Heart left ventricle (tissue), 16 donors: Measurements from ENCODE around the gene ATF7. TPM values are rescaled to one million over a fixed set of nuclear protein-coding genes. Genes with fewer than 3 reads are reported as not detected.

Source experiments
- ATAC-seq, 4 donors: fragments of 200-7000 bp; cut with Tn5 transposase; one replicate each; pipeline ENCODE4 v1.9.1; 2020 to 2022; ENCODE audit warnings: moderate library complexity in 4 of 4, mild to moderate bottlenecking in 3 of 4, moderate number of reproducible peaks in 1 of 4
- DNase-seq, 5 donors: peaks; one replicate each; pipeline ENCODE4 v3.0.0-alpha.2; 2020
- H3K27ac ChIP-seq, 12 donors: fragments of 200-600 bp; sonication (generic) in 4 of 12; one replicate each; pipeline versions ENCODE4 v1.5.0 to v1.8.0; 2016 to 2022; ENCODE audit warnings: mild to moderate bottlenecking in 2 of 12
- H3K27me3 ChIP-seq, 9 donors: fragments of 200-600 bp; sonication (generic) in 2 of 9; one replicate each; pipeline versions ENCODE4 v1.5.1 to v1.8.0; 2016 to 2022; ENCODE audit warnings: mild to moderate bottlenecking in 3 of 9
- H3K36me3 ChIP-seq, 9 donors: fragments of 200-600 bp; sonication (generic) in 2 of 9; one replicate each; pipeline versions ENCODE4 v1.5.0 to v1.8.0; 2018 to 2022; ENCODE audit warnings: mild to moderate bottlenecking in 2 of 9
- H3K4me1 ChIP-seq, 12 donors: fragments of 200-600 bp; sonication (generic) in 4 of 12; one replicate each; pipeline versions ENCODE4 v1.5.0 to v1.8.0; 2016 to 2022; ENCODE audit warnings: mild to moderate bottlenecking in 3 of 12
- H3K4me3 ChIP-seq, 12 donors: fragments of 200-600 bp; sonication (generic) in 4 of 12; one replicate each; pipeline versions ENCODE4 v1.5.0 to v1.8.0; 2017 to 2022; ENCODE audit warnings: mild to moderate bottlenecking in 9 of 12, moderate library complexity in 4 of 12
- H3K9me3 ChIP-seq, 12 donors: fragments of 200-600 bp; sonication (generic) in 4 of 12; one replicate each; pipeline versions ENCODE4 v1.5.0 to v1.8.0; 2016 to 2022; ENCODE audit warnings: mild to moderate bottlenecking in 1 of 12
- POLR2A ChIP-seq, 2 donors: fragments of 450-650 bp; IDR thresholded peaks; one replicate each; pipeline ENCODE4 v1.6.1; 2017; ENCODE audit warnings: antibody characterized with exemption in 2 of 2, mild to moderate bottlenecking in 2 of 2, moderate library complexity in 2 of 2
- WGBS, 4 donors: extraction: QIAGEN DNeasy Blood & Tissue Kit in 2 of 4; methylation state at CpG; one replicate each; pipeline versions ENCODE4 v1.1.5 to v1.1.7; 2013 to 2018; 5-methylcytosine and 5-hydroxymethylcytosine counted together
- intact Hi-C, 10 donors: fragments of 100-400 bp; cut with DNase I; formaldehyde crosslinking; loops; one replicate each; pipeline versions ENCODE4 v1.11.1 to v1.14.2; 2022
- polyA plus RNA-seq, 2 donors: library from polyadenylated mRNA; stranded (reverse); fragments of 200-250 nt; gene quantifications; one replicate each; pipeline ENCODE4 v1.2.3, GENCODE V29; 2013
- total RNA-seq, 9 donors: library from RNA; depleted of rRNA in 2 of 9; stranded (reverse); fragments of >200 nt in 2 of 9; fragmentation: NEBNext Ultra II Directional in 3 of 9; extraction: Animal tissue kit (Norgen Biotek cat#: 25700) in 3 of 9; gene quantifications; one replicate each; pipeline versions ENCODE4 v1.1.0 to v1.2.4, GENCODE V29; 2016 to 2023
- TF ChIP-seq, protein P1 (sequence below), 12 donors: fragments of 200-600 bp; sonication (generic) in 4 of 12; IDR thresholded peaks; one replicate each; pipeline versions ENCODE4 v1.5.0 to v1.8.0; 2018 to 2022; ENCODE audit warnings: antibody characterized with exemption in 12 of 12, mild to moderate bottlenecking in 5 of 12
- donor health status: ischemic (EF 13 %, LVEDD 7.1; RV severe dilation, severe dysfunction).
- donor health status: healthy with polysubstance abuse.
- donor health status: DM: no; HTN: yes; CAD: no.
- donor health status: DM: no; HTN: no; CAD: no.
- donor health status: ischemic (EF 25% LVEDD 6.9; RV normal size, moderate dysfunction).
- donor health status: ischemic (EF 25% LVEDD 5.7; RV mildly dilated, moderate dysfunction).
- donor health status: healthy.
- donor health status: DM: yes; HTN: yes; CAD: no.
- donor health status: ischemic (EF 35%, LVEDD 5.7; RV mildly dilated, moderate dysfunction).
- donor health status: nonischemic (EF 11% LVEDD 7.7; RV severe dilation, severe dysfunction).
- donor health status: DM: yes; HTN: yes; CAD: no.
- donor health status: PGD.
- donor health status: ischemic (EF 29% LVEDD 5.4; RV normal size, mild dysfunction).
- donor health status: nonischemic (EF 23%, LVEDD 6.1; RV moderate dilation, normal function).

The ATF7 gene
- total and polyA plus RNA-seq, 11 donors: 20.0 to 43.2 (median 31.8) TPM

DNA sequence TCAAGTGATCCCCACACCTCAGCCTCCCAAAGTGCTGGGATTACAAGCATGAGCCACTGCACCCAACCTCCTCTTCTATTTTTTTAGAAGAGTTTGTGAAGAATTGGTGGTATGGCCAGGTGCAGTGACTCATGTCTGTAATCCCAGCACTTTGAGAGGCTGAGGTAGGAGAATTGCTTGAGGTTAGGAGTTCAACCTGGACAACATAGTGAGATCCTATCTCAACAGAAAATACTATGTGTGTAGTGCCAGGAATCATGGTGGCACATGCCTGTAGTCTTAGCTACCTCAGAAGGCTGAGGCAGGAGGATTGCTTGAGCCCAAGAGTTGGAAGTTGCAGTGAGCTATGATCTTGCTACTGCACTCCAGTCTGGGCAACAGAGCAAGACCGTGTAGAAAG, 5.5 kb upstream of the ATF7 start:
- DNase-seq (no peak), ATAC-seq (no peak)
- Histone ChIP-seq H3K9me3 (no peaks in the 10 kb centered on the region), H3K27me3 (no peaks in the 10 kb centered on the region), H3K4me1 (peaks cover 0 to 5% (median 0%) of the 10 kb centered on the region in 12 donors), H3K36me3 (no peaks in the 10 kb centered on the region), H3K27ac (no peak overlapping the region), H3K4me3 (no peak overlapping the region)
- intact Hi-C loops: no loop called here
- 50 to 81% (median 57%) methylated on average over 1 of the region's 1 CpG for WGBS, 4 donors
- TF ChIP-seq, protein P1, sequence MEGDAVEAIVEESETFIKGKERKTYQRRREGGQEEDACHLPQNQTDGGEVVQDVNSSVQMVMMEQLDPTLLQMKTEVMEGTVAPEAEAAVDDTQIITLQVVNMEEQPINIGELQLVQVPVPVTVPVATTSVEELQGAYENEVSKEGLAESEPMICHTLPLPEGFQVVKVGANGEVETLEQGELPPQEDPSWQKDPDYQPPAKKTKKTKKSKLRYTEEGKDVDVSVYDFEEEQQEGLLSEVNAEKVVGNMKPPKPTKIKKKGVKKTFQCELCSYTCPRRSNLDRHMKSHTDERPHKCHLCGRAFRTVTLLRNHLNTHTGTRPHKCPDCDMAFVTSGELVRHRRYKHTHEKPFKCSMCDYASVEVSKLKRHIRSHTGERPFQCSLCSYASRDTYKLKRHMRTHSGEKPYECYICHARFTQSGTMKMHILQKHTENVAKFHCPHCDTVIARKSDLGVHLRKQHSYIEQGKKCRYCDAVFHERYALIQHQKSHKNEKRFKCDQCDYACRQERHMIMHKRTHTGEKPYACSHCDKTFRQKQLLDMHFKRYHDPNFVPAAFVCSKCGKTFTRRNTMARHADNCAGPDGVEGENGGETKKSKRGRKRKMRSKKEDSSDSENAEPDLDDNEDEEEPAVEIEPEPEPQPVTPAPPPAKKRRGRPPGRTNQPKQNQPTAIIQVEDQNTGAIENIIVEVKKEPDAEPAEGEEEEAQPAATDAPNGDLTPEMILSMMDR (IDR thresholded peaks at IDR 0.05): no peak
- TF ChIP-seq POLR2A (IDR thresholded peaks at IDR 0.05): no peak

DNA sequence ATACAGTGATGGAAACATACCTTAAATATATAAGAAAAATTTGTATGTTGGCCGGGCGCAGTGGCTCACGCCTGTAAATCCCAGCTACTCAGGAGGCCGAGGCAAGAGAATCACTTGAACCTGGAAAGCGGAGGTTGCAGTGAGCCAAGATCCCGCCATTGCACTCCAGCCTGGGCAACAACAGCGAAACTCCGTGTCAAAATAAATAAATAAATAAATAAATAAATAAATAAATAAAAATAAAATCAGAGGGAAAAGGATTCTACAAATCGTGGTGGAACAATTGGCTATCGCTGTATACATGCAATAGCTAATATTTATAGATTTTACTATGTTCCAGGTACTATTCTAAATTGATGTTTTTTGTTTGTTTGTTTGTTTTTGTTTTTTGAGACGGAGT, 1.7 kb upstream of the ATF7 start:
- WGBS, 4 donors: 86 to 88% (median 86%) methylated on average over 11 of the region's 11 CpGs
- intact Hi-C loops: loop anchor here in 8 of 10 donors (2.0 to 10.0 kb wide), 8 partner anchors 31 to 85 kb away; partner anchors contain the start of gene ATP5MC2 (in 6 of the 8)

DNA sequence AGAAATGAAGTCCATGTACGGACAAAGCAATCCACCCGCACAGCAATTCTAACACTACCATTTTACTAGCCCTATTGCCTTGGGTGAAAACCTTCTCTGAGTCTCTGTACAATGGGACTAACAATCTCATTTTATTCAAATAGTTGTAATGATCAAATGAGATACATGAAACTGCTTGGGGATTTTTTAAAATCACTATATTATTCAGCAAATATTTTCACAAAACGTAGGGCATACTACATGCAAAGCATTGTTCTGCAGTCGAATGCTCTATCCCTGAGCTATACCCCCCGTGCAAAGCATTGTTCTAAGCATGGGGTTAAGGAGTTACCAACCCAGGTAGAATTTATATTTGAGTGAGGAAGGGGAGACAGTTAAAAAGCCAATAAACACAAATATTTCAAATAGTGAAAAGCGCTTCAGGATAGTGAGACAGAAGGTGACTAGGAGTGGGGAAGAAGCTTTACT, 554 bp upstream of the ATF7 start:
- ATAC-seq: no peak
- Histone ChIP-seq H3K9me3 (no peaks in the 10 kb centered on the region), H3K4me1 (peaks cover 0 to 44% (median 29%) of the 10 kb centered on the region in 12 donors), H3K27me3 (no peaks in the 10 kb centered on the region), H3K4me3 (peak overlapping the region; percentile 5 to 94 (median 71)), H3K36me3 (no peaks in the 10 kb centered on the region), H3K27ac (peak overlapping the region; percentile 88 to 98 (median 96))
- DNase-seq: no peak
- TF ChIP-seq POLR2A (IDR thresholded peaks at IDR 0.05): no peak
- TF ChIP-seq, protein P1 (IDR thresholded peaks at IDR 0.05): no peak
- intact Hi-C loops: loop anchor here in 9 of 10 donors (1.0 to 10.0 kb wide), 9 partner anchors 32 to 84 kb away; partner anchors contain the start of gene ATP5MC2 (in 7 of the 9)
- 26 to 29% (median 28%) methylated on average over 6 of the region's 6 CpGs for WGBS, 4 donors

More for the DNA sequence above, 1.7 kb upstream of the ATF7 start:
- no peak for DNase-seq
- no peak for ATAC-seq
- Histone ChIP-seq H3K27ac (no peak overlapping the region), H3K36me3 (no peaks in the 10 kb centered on the region), H3K9me3 (no peaks in the 10 kb centered on the region), H3K27me3 (no peaks in the 10 kb centered on the region), H3K4me3 (no peak overlapping the region), H3K4me1 (peaks cover 0 to 34% (median 23%) of the 10 kb centered on the region in 12 donors)
- TF ChIP-seq POLR2A (IDR thresholded peaks at IDR 0.05): no peak
- TF ChIP-seq, protein P1 (IDR thresholded peaks at IDR 0.05): no peak

DNA sequence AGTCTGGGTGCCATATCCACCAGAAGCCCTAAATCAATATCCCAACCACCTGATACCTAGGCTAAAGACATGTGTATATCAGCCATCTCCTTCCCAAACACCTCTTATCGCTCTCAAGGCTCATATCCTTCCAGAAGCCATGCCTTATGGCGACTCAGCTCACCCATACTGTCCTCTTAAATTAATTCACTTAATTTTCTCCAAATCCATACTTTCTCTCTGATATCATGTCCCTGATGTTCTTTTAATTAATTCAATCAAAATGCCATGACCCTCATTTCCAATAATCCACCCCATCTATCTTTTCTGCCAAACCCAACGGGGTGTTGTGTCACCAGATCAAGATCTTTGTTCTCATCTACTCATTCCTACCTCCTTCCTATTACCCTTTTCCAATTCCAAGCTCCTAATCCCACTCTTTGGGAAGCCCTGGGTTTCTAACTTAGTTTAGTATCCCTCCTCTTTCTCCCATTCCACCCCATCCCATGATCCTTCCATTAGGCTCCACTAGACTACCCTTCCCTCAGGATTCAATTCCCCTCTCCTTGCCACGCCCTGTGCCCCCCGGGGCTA, 723 bp downstream of the ATF7 start:
- 12 to 18% (median 16%) methylated on average over 5 of the region's 5 CpGs for WGBS, 4 donors
- H3K4me3 ChIP-seq: peak overlapping the region; percentile 49 to 94 (median 71)
- H3K9me3 ChIP-seq: no peaks in the 10 kb centered on the region
- TF ChIP-seq, protein P1 (IDR thresholded peaks at IDR 0.05): no peak
- no peak for TF ChIP-seq POLR2A (IDR thresholded peaks at IDR 0.05)
- H3K27me3 ChIP-seq: no peaks in the 10 kb centered on the region
- no peak for DNase-seq
- no peak for ATAC-seq
- peaks cover 0 to 9% (median 0%) of the 10 kb centered on the region in 9 donors for H3K36me3 ChIP-seq
- intact Hi-C loops: loop anchor here in 8 of 10 donors (1.0 to 10.0 kb wide), 8 partner anchors 33 to 81 kb away; partner anchors contain the start of gene ATP5MC2 (in 7 of the 8)
- H3K4me1 ChIP-seq: peaks cover 0 to 54% (median 29%) of the 10 kb centered on the region in 12 donors
- H3K27ac ChIP-seq: peak overlapping the region; percentile 88 to 98 (median 96)
